HEK293 (cell line): Measurements from ENCODE around the gene ACTN4.
A peak's percentile ranks its signal among the peaks of the same experiment; 100 is the strongest.

ENCODE experiments used
- CTCF ChIA-PET: fragments of 350-600 bp; formaldehyde crosslinking; extraction: SDS; loops from one replicate; lab custom pipeline; 2021; ENCODE audit warnings: antibody characterized with exemption; lab: Yijun Ruan, JAX
- POLR2A ChIA-PET: fragments of 300-600 bp; formaldehyde crosslinking; extraction: SDS; loops from one replicate; lab custom pipeline; 2020; ENCODE audit warnings: antibody characterized with exemption, inconsistent platforms; lab: Yijun Ruan, JAX
- H3K27ac ChIP-seq: fragments of 200-500 bp; sonication (Bioruptor generic); 2 replicates; pipeline ENCODE4 v1.5.1; 2014; ENCODE audit warnings: low read depth, low read length, control low read depth, inconsistent platforms; ENCODE audit errors: extremely low read depth
- H3K36me3 ChIP-seq, 2 experiments: fragments of 200-500 bp in 1 of 2; sonication (Bioruptor generic) in 1 of 2; 1 replicate in 1 of 2; 2 replicates in 1 of 2; pipeline ENCODE4 v1.5.1; 2014 to 2017; ENCODE audit warnings: inconsistent platforms in 2 of 2, low read length in 2 of 2; ENCODE audit not compliant: control insufficient read depth in 2 of 2, insufficient read depth in 1 of 2
- H3K4me1 ChIP-seq: fragments of 200-500 bp; sonication (Bioruptor generic); 2 replicates; pipeline ENCODE4 v1.5.1; 2014; ENCODE audit warnings: mild to moderate bottlenecking, low read length, inconsistent platforms; ENCODE audit not compliant: control insufficient read depth, insufficient read depth
- H3K4me3 ChIP-seq: 2 replicates; pipeline ENCODE4 v1.5.1; 2011; ENCODE audit warnings: low read depth, mild to moderate bottlenecking, control low read depth, low read length, moderate library complexity
- H3K9me3 ChIP-seq: fragments of 200-500 bp; sonication (Bioruptor generic); 2 replicates; pipeline ENCODE4 v1.5.1; 2014; ENCODE audit warnings: low read depth, low read length, inconsistent platforms; ENCODE audit not compliant: control insufficient read depth, insufficient read depth
- EGR2 ChIP-seq: fragments of 450-650 bp; formaldehyde crosslinking; IDR thresholded peaks from 2 replicates; pipeline ENCODE4 v1.5.1; 2016; ENCODE audit warnings: low read depth, missing biosample characterization, missing genetic modification characterization
- ELK4 ChIP-seq: IDR thresholded peaks from 2 replicates; pipeline ENCODE4 v1.6.1; 2011; ENCODE audit warnings: mild to moderate bottlenecking, low read depth, low read length, borderline replicate concordance
- KLF10 ChIP-seq: fragments of 450-650 bp; IDR thresholded peaks from 2 replicates; pipeline ENCODE4 v1.5.1; 2018; ENCODE audit warnings: missing biosample characterization, mild to moderate bottlenecking, missing genetic modification characterization
- TSHZ1 ChIP-seq: fragments of 450-650 bp; formaldehyde crosslinking; IDR thresholded peaks from 2 replicates; pipeline ENCODE4 v1.5.1; 2016; ENCODE audit warnings: missing biosample characterization, missing genetic modification characterization, borderline replicate concordance
- ZBTB20 ChIP-seq: fragments of 450-650 bp; formaldehyde crosslinking; IDR thresholded peaks from 2 replicates; pipeline ENCODE4 v1.5.1; 2016; ENCODE audit warnings: missing biosample characterization, missing genetic modification characterization
- ZFHX2 ChIP-seq: fragments of 450-650 bp; formaldehyde crosslinking; conservative IDR thresholded peaks from 2 replicates; pipeline ENCODE4 v1.5.1; 2016; ENCODE audit warnings: missing biosample characterization, missing genetic modification characterization
- ZNF174 ChIP-seq: fragments of 450-650 bp; formaldehyde crosslinking; IDR thresholded peaks from 2 replicates; pipeline ENCODE4 v1.5.0; 2017; ENCODE audit warnings: missing biosample characterization, mild to moderate bottlenecking, missing genetic modification characterization
- ZNF184 ChIP-seq: fragments of 450-650 bp; IDR thresholded peaks from 2 replicates; pipeline ENCODE4 v1.5.1; 2018; ENCODE audit warnings: missing biosample characterization, mild to moderate bottlenecking, missing genetic modification characterization
- ZNF214 ChIP-seq: fragments of 450-650 bp; formaldehyde crosslinking; IDR thresholded peaks from 2 replicates; pipeline ENCODE4 v1.5.1; 2017; ENCODE audit warnings: missing biosample characterization, mild to moderate bottlenecking, missing genetic modification characterization, borderline replicate concordance
- ZNF302 ChIP-seq: fragments of 450-650 bp; formaldehyde crosslinking; IDR thresholded peaks from 2 replicates; pipeline ENCODE4 v1.5.1; 2016; ENCODE audit warnings: missing biosample characterization, missing genetic modification characterization, low read depth
- ZNF335 ChIP-seq: fragments of 450-650 bp; formaldehyde crosslinking; conservative IDR thresholded peaks from 2 replicates; pipeline ENCODE4 v1.5.1; 2016; ENCODE audit warnings: missing biosample characterization, missing genetic modification characterization
- ZNF354C ChIP-seq: fragments of 450-650 bp; formaldehyde crosslinking; IDR thresholded peaks from 2 replicates; pipeline ENCODE4 v1.5.1; 2016; ENCODE audit warnings: missing biosample characterization, missing genetic modification characterization, low read depth, borderline replicate concordance
- ZNF37A ChIP-seq: fragments of 450-650 bp; IDR thresholded peaks from 2 replicates; pipeline ENCODE4 v1.5.1; 2018; ENCODE audit warnings: missing biosample characterization, missing genetic modification characterization
- ZNF433 ChIP-seq: fragments of 450-650 bp; formaldehyde crosslinking; IDR thresholded peaks from 2 replicates; pipeline ENCODE4 v1.5.1; 2016; ENCODE audit warnings: missing biosample characterization, missing genetic modification characterization, low read depth
- ZNF544 ChIP-seq: fragments of 450-650 bp; formaldehyde crosslinking; IDR thresholded peaks from 2 replicates; pipeline ENCODE4 v1.5.0; 2017; ENCODE audit warnings: missing biosample characterization, missing genetic modification characterization
- ZNF654 ChIP-seq: fragments of 450-650 bp; formaldehyde crosslinking; IDR thresholded peaks from 2 replicates; pipeline ENCODE4 v1.5.1; 2016; ENCODE audit warnings: low read depth, missing biosample characterization, missing genetic modification characterization
- ZNF660 ChIP-seq: fragments of 450-650 bp; IDR thresholded peaks from 2 replicates; pipeline ENCODE4 v1.5.1; 2018; ENCODE audit warnings: missing biosample characterization, mild to moderate bottlenecking, missing genetic modification characterization
- ZNF664 ChIP-seq: fragments of 450-650 bp; formaldehyde crosslinking; IDR thresholded peaks from 2 replicates; pipeline ENCODE4 v1.5.1; 2016; ENCODE audit warnings: missing biosample characterization, missing genetic modification characterization
- ZNF704 ChIP-seq: fragments of 450-650 bp; formaldehyde crosslinking; IDR thresholded peaks from 2 replicates; pipeline ENCODE4 v1.5.1; 2016; ENCODE audit warnings: missing biosample characterization, missing genetic modification characterization
- ZNF843 ChIP-seq: fragments of 450-650 bp; formaldehyde crosslinking; IDR thresholded peaks from 2 replicates; pipeline ENCODE4 v1.5.1; 2016; ENCODE audit warnings: missing biosample characterization, missing genetic modification characterization
- TF ChIP-seq, protein P1 (sequence below): fragments of 450-650 bp; formaldehyde crosslinking; IDR thresholded peaks from 2 replicates; pipeline ENCODE4 v1.5.1; 2016; ENCODE audit warnings: missing biosample characterization, missing genetic modification characterization
- TF ChIP-seq, protein P2 (sequence below): fragments of 450-650 bp; formaldehyde crosslinking; IDR thresholded peaks from 2 replicates; pipeline ENCODE4 v1.5.1; 2016; ENCODE audit warnings: missing biosample characterization, missing genetic modification characterization
- TF ChIP-seq, protein P3 (sequence below): fragments of 450-650 bp; formaldehyde crosslinking; IDR thresholded peaks from 2 replicates; pipeline ENCODE4 v1.5.1; 2016; ENCODE audit warnings: missing biosample characterization, missing genetic modification characterization

ACTN4 gene

GRCh38 chr19:38699027-38699346 lies 51.5 kb downstream of the ACTN4 start:
- peak overlapping the region; percentile 37 for H3K27ac ChIP-seq
- H3K4me3 ChIP-seq: no peak overlapping the region
- H3K36me3 ChIP-seq: peaks cover 42 to 62% of the 10 kb centered on the region in 2 experiments
- ChIA-PET CTCF (interaction anchor here (0.6 to 1.3 kb wide), 2 partner anchors 10 to 64 kb away, joined by 3 to 4 read pairs; no protein-coding TSS in a partner anchor), POLR2A (no interaction called here)
- TF ChIP-seq ZNF664 (tag by site-specific recombination) (no peak), ZNF335 (tag by site-specific recombination) (no peak), ZNF433 (tag by site-specific recombination) (no peak), ZFHX2 (tag by site-specific recombination) (peak; percentile 78), ZNF37A (tag by site-specific recombination) (no peak), ZNF704 (tag by site-specific recombination) (no peak), KLF10 (tag by site-specific recombination) (no peak), ZNF843 (tag by site-specific recombination) (no peak), ZNF302 (tag by site-specific recombination) (no peak), ZBTB20 (tag by site-specific recombination) (no peak), ZNF354C (tag by site-specific recombination) (no peak), EGR2 (tag by site-specific recombination) (peak; percentile 54; the same call in 1 of the 2 replicates)
- TF ChIP-seq, protein P1, sequence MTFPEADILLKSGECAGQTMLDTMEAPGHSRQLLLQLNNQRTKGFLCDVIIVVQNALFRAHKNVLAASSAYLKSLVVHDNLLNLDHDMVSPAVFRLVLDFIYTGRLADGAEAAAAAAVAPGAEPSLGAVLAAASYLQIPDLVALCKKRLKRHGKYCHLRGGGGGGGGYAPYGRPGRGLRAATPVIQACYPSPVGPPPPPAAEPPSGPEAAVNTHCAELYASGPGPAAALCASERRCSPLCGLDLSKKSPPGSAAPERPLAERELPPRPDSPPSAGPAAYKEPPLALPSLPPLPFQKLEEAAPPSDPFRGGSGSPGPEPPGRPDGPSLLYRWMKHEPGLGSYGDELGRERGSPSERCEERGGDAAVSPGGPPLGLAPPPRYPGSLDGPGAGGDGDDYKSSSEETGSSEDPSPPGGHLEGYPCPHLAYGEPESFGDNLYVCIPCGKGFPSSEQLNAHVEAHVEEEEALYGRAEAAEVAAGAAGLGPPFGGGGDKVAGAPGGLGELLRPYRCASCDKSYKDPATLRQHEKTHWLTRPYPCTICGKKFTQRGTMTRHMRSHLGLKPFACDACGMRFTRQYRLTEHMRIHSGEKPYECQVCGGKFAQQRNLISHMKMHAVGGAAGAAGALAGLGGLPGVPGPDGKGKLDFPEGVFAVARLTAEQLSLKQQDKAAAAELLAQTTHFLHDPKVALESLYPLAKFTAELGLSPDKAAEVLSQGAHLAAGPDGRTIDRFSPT (tag by site-specific recombination): 0 out of 2 replicates have a peak, but pooled peaks have one; percentile 13
- TF ChIP-seq, protein P2, sequence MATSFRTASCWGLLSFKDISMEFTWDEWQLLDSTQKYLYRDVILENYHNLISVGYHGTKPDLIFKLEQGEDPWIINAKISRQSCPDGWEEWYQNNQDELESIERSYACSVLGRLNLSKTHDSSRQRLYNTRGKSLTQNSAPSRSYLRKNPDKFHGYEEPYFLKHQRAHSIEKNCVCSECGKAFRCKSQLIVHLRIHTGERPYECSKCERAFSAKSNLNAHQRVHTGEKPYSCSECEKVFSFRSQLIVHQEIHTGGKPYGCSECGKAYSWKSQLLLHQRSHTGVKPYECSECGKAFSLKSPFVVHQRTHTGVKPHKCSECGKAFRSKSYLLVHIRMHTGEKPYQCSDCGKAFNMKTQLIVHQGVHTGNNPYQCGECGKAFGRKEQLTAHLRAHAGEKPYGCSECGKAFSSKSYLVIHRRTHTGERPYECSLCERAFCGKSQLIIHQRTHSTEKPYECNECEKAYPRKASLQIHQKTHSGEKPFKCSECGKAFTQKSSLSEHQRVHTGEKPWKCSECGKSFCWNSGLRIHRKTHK (tag by site-specific recombination): no peak
- H3K9me3 ChIP-seq: no peaks in the 10 kb centered on the region
- no peaks in the 10 kb centered on the region for H3K4me1 ChIP-seq

DNA sequence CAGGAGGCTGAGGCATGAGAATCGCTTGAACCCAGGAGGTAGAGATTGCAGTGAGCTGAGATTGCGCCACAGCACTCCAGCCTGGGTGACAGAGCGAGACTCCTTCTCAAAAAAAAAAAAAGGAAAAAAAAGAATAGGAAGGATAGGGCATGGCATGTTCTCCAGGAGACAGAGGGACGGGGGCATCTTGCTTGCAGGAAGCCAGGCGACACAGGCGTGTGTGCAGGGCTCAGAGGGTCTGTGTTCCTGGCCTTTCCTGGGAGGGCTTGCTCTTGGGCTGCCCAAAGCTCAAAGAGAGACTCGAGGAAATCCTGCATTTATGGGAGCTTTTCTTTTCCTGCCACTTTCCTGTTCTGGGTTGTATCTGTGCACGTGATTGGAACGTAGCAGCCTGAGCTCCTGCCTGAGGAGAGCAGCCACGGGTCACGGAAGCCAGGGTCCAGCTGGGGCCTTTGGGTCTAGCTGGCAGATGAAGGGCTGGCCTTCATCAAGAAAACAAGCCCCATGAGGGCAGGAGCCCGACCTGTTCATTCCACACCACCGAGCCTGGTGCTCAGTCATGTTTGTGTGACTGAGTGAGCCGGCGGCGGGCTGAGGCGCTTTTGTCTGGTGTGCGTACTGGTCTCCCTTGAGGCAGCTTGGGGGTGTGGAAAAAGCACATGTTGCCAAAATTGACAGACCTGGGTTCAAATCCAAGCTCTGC lies 52.3 kb downstream of the ACTN4 start:
- H3K36me3 ChIP-seq: peaks cover 43 to 70% of the 10 kb centered on the region in 2 experiments
- no peak overlapping the region for H3K27ac ChIP-seq
- no peaks in the 10 kb centered on the region for H3K4me1 ChIP-seq
- H3K4me3 ChIP-seq: no peak overlapping the region
- POLR2A ChIA-PET: interaction anchor here (0.6 to 1.3 kb wide), 3 partner anchors 26 to 53 kb away, joined by 3 to 6 read pairs (median 3); partner anchors contain the start of gene ACTN4
- H3K9me3 ChIP-seq: no peaks in the 10 kb centered on the region
- CTCF ChIA-PET: interaction anchor here (0.6 to 1.6 kb wide), 5 partner anchors 9 to 188 kb away, joined by 3 to 7 read pairs (median 3); no protein-coding TSS in a partner anchor
- no peak for TF ChIP-seq ELK4
- TF ChIP-seq, protein P3, sequence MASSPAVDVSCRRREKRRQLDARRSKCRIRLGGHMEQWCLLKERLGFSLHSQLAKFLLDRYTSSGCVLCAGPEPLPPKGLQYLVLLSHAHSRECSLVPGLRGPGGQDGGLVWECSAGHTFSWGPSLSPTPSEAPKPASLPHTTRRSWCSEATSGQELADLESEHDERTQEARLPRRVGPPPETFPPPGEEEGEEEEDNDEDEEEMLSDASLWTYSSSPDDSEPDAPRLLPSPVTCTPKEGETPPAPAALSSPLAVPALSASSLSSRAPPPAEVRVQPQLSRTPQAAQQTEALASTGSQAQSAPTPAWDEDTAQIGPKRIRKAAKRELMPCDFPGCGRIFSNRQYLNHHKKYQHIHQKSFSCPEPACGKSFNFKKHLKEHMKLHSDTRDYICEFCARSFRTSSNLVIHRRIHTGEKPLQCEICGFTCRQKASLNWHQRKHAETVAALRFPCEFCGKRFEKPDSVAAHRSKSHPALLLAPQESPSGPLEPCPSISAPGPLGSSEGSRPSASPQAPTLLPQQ (tag by site-specific recombination): no peak
- no peak for TF ChIP-seq ZNF544 (tag by site-specific recombination)
- TF ChIP-seq ZNF184: no peak
- no peak for TF ChIP-seq ZNF354C (tag by site-specific recombination)
- TF ChIP-seq ZNF654 (tag by site-specific recombination): no peak
- TF ChIP-seq TSHZ1 (tag by site-specific recombination): no peak
- TF ChIP-seq ZNF660 (tag by site-specific recombination): no peak
- no peak for TF ChIP-seq ZNF174 (tag by site-specific recombination)
- no peak for TF ChIP-seq ZNF433 (tag by site-specific recombination)
- no peak for TF ChIP-seq ZNF214 (tag by site-specific recombination)
